Cerebellar cortex (tissue), 1 donor: ENCODE measurements around the gene CORO1C.
A peak's percentile ranks its signal among the peaks of the same experiment; 100 is the strongest.
"Not testable (repeated sequence)": the region's sequence is repeated elsewhere in the genome, so short reads cannot be mapped to it uniquely, and the experiment has no call there.

Experiments used
- DNase-seq: peaks from one replicate; pipeline ENCODE4 v3.0.0-alpha.2; 2015; ENCODE audit warnings: low spot score

The CORO1C gene

GRCh38 chr12:108753976-108754375, 22.7 kb upstream of the CORO1C start:
- DNase-seq: no peak

- no peak for DNase-seq
Measured at GRCh38 chr12:108752387-108752786, 21.1 kb upstream of the CORO1C start.

- DNase-seq: no peak
Measured at GRCh38 chr12:108751821-108752220, 20.5 kb upstream of the CORO1C start.

GRCh38 chr12:108751003-108751402, 19.7 kb upstream of the CORO1C start:
- not testable (repeated sequence) for DNase-seq

GRCh38 chr12:108750526-108750925, 19.2 kb upstream of the CORO1C start:
- DNase-seq: no peak

- DNase-seq: no peak
Measured at GRCh38 chr12:108747563-108747962, 16.2 kb upstream of the CORO1C start.

GRCh38 chr12:108745641-108746040, 14.3 kb upstream of the CORO1C start:
- no peak for DNase-seq

- no peak for DNase-seq
Measured at GRCh38 chr12:108744021-108744897, 12.9 kb upstream of the CORO1C start.

GRCh38 chr12:108738170-108738569, 6.9 kb upstream of the CORO1C start:
- no peak for DNase-seq

GRCh38 chr12:108735855-108736254, 4.5 kb upstream of the CORO1C start:
- DNase-seq: no peak

- peak; percentile 42 for DNase-seq
Measured at GRCh38 chr12:108734200-108734906, 3.0 kb upstream of the CORO1C start.

- DNase-seq: not testable (repeated sequence)
Measured at GRCh38 chr12:108733230-108733531, 1.9 kb upstream of the CORO1C start.

GRCh38 chr12:108732489-108733229, 1.3 kb upstream of the CORO1C start:
- peak; percentile 24 for DNase-seq

- peak; percentile 97 for DNase-seq
Measured at GRCh38 chr12:108731866-108732461, 646 bp upstream of the CORO1C start.

- peak; percentile 78 for DNase-seq
Measured at GRCh38 chr12:108730365-108731104, 783 bp downstream of the CORO1C start.

GRCh38 chr12:108729612-108730364, 1.5 kb downstream of the CORO1C start:
- no peak for DNase-seq

GRCh38 chr12:108728820-108729611, 2.3 kb downstream of the CORO1C start:
- DNase-seq: no peak

- DNase-seq: no peak
Measured at GRCh38 chr12:108727868-108728735, 3.2 kb downstream of the CORO1C start.

- no peak for DNase-seq
Measured at GRCh38 chr12:108727161-108727560, 4.2 kb downstream of the CORO1C start.
